SK-N-DZ (cell line): Measurements from ENCODE around the gene BPIFB3.
"Not testable (repeated sequence)": the region's sequence is repeated elsewhere in the genome, so short reads cannot be mapped to it uniquely, and the experiment has no call there.

ENCODE experiments used
- DNase-seq: peaks from one replicate; pipeline ENCODE4 v3.0.0-alpha.2; 2015; ENCODE audit warnings: low spot score

The BPIFB3 gene

DNA sequence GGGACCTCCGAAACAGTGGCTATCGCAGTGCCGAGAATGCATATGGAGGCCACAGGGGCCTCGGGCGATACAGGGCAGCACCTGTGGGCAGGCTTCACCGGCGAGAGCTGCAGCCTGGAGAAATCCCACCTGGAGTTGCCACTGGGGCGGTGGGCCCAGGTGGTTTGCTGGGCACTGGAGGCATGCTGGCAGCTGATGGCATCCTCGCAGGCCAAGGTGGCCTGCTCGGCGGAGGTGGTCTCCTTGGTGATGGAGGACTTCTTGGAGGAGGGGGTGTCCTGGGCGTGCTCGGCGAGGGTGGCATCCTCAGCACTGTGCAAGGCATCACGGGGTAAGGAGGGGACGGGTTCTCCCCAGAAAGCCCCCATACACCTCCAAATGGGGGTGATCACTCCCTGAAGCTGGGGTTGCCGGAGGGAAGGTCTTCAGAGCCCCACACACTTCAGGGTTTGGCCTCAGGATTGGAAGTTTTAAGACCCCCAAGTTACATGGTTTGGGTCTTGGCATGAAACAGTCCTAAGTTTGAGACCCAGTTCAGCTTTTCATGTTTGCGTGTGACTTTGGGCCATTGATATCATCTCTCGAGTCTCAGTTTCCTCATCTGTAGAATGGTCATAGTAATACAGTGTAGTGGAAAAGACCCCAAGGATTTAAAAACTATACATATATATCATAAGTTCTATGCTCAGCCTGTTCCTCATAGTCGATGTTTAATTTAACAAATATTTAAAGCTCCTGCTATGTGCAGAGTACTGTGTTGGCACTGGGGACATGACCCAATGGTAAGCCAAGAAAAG is 30.0 kb downstream of the BPIFB3 start:
- DNase-seq, result no peak

DNA sequence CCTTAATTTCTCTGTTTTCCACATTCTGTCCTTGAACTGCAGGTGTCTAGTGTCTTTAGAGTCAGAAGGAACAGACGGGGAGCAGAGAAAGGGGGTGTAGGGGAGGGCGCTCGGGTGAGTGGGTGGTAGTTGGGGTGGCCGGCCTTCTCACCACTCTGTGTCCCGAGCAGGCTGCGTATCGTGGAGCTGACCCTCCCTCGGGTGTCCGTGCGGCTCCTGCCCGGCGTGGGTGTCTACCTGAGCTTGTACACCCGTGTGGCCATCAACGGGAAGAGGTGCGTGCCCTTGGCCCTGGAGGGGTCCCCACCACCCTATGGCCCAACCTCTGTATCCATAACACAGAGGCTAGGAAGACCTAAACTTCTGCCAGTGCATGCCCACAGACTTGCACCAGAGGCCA is 31.0 kb downstream of the BPIFB3 start:
- DNase-seq, result no peak

- DNase-seq, result no peak
Observed at GRCh38 chr20:33086052-33086722, 32.5 kb downstream of the BPIFB3 start.

DNA sequence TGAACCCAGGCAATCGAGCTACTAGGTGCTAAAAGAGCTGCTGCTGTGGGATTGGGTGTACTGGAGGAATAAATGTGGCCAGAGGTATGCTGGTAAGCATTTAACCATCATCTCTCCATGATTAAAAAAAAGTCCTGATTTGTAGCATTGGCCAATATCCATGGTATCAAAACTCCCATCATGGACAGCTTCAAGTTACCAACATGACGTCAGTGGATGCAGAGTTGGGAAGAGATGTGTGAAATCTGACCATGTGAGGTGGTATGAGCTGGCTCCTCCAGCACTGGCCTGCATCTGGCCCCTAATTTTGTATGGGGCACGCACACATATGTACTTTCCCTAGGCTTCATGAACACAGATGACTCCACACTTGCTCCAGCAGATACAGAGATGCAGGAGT is 37.4 kb downstream of the BPIFB3 start:
- no peak for DNase-seq

DNA sequence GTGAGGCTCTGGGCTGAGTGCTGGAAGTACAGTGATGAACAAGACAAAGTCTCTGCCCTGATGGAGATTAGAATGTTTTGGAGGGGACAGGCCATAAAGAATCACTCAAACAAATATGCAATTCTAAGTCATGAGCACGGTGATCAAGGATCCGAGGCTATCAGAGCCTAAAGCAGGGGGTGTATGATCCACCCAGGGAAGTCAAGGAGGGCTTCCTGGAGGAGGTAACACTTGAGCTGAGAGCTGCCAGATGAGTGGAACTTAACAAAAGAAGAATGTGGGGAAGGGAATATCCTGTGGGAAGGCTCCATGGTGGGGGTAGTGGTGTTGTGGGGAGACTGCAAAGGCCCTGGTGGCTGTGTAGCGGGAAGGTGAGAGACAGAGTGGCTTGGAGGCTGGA is 38.0 kb downstream of the BPIFB3 start:
- no peak for DNase-seq

- DNase-seq, result no peak
Observed at GRCh38 chr20:33092361-33092760, 38.7 kb downstream of the BPIFB3 start.

DNA sequence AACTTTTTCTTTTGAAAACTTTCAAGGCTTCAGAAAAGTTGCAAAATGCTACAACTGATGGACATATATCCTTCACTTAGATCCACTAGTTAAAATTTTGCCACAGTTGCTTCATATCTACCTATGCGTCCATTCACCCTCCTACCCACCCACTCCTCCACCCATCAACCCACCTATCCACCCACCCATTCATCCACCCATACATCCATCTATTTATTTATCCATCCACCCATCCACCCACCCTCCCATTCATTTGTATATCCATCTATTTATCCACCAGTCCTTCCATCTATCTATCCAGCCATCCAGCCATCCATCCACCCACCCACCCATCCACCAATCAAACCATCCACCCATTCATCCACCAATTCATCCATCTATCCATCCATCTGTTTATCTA is 39.4 kb downstream of the BPIFB3 start:
- DNase-seq, result no peak

DNA sequence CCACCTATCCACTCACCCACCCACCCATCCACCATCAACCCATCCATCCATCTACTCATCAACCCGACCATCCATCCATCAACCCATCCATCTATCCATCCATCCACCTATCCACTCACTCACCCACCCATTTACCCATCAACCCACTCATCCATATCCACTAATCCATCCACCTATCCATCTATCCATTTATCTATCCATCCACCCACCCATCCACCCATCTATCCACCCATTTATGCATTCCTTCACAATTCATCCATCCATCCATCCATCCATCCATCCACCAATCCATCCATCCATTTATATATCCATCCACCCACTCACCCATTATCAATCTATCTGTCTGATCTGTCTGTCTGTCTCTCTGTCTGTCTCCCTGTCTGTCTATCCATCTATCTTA is 39.9 kb downstream of the BPIFB3 start:
- no peak for DNase-seq

DNA sequence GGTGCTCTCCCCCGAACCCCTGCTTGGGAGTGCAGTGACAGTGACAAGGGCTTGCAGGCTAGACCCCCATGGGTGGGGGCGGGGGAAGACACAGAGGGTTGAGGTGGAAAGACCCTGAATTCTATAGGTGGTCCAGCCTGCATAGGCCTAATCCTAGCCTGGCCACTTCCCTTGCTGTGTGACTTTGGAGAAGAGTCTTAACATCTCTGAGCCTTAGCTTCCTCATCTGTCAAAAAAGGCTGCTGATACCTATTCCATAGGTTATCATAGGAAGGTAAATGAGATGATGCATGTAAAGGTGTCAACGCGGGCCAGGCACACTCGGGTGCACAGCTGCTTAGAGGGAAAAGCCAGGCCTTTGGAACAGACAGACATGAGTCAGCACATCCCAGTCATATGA is 41.5 kb downstream of the BPIFB3 start:
- no peak for DNase-seq

DNA sequence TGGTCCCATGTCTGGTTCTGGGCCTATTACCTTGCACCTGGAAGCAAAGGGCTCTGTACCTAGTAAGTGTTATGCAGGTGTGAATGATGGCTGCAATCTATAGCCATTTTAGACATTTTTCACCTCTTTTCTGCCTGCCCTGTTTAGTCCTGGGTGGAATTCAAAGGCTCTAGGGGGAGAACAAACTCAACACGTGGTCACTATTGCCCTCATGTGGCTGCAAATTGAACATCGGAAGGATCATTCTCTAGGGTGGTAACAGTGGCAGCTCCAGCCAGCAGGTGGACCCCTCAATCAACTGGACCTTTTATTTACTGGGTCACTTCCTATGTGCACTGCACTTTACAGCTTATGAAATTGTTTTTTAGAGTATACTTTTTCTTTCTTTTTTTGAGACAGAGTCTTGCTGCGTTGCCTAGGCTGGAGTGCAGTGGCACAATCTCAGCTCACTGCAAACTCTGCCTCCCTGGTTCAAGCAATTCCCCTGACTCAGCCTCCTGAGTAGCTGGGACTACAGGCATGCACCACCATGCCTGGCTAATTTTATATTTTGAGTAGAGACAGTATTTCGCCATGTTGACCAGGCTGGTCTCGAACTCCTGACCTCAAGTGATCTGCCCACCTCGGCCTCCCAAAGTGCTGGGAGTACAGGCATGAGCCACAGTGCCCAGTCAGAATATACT is 42.3 kb downstream of the BPIFB3 start:
- peak; percentile 67 for DNase-seq

DNA sequence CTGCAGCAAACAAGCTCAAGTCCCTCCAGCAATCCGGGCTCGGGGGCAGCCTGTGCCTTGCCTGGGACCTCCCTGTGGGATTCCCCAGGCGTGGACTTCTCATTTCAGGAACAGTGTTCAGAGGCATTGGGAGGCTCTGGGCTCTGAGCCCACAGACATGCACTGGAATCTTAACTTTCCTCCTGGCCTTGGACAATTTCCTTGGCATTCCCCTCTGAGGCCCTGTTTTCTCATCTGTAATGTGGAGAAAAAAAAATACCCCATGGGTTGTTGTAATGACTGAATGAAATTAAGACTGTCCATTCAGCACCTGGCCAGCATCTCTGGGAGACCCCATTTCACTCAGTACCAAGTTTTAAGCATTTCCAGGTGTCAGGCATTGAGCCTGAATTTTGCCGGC is 43.3 kb downstream of the BPIFB3 start:
- no peak for DNase-seq

DNA sequence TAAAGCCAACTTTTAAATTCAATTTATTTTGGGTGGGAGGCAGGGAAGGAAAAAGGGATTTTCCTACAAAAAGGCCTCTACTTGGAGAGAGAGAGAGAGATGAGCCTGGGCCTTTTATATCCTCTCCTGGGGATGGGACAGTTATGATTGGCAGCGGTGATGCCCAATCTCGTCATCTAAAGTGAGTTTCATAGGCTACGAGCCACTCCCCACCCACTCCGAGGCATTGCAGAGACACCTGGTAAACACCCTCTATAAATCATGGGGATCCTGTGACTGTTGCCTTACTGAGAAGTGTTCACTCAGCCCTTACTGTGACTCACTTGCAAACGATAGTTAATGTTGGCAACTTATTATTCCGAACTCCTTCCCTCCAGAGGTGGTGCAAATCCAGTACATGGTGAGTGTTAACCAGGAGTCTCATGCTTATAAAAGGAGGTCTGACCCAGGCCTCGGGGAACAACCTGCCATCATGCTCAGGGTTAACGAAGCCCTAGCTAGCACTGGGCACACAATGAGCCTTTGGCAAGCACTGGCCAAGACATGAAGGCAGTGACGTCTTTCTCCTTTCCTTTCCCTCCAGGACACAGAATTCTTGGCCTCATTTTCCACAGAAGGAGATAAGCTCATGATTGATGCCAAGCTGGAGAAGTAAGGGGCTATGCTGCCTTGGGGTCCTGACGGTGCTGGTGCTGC is 46.3 kb downstream of the BPIFB3 start:
- DNase-seq, result no peak

DNA sequence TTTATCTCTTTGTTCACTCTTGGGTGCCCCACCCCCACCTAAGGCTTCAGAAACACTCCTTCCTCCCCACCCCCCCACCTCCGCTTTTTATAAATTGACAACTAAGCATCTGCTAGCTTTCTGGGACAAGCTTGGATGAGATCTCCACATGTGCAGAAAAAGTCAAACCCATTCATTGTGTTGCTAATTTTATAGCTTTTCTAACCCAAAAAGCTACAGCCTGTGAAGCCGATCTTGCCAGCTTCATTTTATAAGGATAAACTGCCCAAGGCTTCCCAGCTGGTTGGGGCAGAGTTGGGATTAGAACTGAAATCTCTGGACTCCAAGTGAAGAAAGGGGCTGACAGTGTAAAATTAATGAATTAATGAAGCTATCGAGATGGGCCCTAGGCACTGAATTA is 49.9 kb downstream of the BPIFB3 start:
- DNase-seq, result no peak

GRCh38 chr20:33104336-33104735 is 50.6 kb downstream of the BPIFB3 start:
- DNase-seq, result no peak

DNA sequence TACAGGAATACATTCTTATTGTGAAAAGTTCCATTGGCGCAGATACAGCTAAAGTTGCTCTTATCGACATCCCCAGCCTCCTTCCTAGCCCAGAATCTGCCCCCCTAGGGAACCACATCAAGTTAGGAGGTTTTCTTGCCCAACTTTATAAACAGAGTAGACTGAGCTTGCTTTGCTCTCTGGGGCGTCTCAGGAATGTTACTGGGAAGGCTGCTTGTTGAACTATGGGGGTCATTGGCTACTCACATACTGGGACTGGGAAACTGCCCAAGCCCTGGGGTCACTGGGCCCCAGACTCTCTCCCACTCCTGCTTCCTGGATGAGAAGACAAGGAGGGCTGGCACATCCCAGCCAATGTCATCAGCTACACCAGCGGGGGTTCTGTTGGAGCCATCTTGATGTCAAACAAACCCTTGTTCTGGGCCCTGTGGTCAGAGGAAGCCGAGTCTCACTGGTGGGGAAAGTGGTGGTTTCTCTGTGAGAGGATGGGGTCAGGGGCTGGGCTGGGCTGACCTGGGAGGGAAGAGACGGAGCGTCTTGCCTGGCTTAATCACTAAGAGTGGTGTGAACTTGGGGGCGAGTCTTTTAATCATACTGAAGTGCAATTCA is 51.7 kb downstream of the BPIFB3 start:
- DNase-seq, result no peak

- not testable (repeated sequence) for DNase-seq
Observed at GRCh38 chr20:33106058-33106620, 52.4 kb downstream of the BPIFB3 start.

DNA sequence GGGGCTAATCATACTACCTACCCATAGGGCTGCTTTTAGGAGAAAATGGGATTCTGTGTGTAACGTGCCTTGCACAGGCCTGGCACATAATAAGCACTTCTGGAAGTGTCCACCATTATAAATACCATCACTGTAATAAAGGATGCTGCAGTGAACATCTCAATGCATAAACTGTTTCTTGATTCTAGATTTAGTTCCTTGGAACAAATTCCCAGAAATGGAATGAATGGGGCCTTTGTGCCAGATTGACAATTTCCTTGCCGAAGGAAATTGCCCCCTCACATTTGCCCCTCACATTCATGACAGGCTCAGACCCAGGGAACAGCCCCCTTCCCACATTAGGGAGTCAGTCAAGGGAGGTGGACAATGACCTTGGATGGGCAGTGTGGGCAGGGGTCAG is 55.0 kb downstream of the BPIFB3 start:
- no peak for DNase-seq

DNA sequence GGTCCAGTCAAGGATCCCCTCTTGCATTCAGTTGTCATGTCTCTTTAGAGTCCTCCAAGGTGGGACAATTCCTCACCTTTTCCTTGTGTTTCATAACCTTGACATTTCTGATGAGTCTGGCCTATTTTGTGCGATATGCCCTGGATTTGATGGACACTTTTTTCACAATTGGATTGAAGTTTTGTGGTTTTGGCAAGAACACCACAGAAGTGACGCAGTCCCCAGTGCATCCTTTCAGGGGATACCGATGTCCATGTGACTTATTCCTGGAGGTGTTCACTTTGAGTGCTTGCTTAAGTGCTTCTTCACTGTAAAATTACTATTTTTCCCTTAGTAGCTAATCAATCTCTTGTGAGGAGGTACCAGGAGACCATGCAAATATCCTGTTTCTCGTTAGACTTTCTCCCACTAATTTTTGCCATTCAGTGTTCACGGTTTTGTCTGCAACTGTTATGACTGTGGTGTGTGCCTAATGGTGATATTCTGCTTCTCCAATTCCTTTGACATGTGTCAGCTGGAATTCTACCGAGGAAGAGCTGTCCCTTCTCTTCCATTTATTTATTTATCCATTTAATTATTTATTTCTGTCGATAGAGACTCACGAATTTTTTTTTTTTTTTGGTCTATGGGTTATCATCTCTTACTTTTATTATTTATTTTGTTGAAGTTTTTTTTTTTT is 56.6 kb downstream of the BPIFB3 start:
- DNase-seq, result no peak

DNA sequence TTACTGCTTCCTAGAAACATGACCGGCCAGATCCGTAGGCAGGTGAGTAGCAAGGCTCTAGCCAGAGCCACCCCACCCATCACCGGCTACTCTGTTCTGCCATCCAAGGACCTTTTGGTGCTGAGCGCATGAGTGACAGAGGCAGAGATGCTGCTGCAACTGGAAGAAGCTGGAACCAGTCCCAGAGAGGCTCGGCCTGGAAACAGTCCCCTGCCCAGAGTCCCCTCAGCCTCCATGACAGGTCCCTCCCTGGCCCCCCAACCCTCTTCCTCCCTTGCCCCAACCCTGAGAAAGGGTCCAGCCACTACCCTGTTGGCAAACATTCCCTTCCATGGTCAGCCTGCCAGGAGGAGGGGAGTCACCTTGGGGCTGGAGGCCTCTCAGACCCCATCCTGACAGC is 57.6 kb downstream of the BPIFB3 start:
- DNase-seq, result no peak

DNA sequence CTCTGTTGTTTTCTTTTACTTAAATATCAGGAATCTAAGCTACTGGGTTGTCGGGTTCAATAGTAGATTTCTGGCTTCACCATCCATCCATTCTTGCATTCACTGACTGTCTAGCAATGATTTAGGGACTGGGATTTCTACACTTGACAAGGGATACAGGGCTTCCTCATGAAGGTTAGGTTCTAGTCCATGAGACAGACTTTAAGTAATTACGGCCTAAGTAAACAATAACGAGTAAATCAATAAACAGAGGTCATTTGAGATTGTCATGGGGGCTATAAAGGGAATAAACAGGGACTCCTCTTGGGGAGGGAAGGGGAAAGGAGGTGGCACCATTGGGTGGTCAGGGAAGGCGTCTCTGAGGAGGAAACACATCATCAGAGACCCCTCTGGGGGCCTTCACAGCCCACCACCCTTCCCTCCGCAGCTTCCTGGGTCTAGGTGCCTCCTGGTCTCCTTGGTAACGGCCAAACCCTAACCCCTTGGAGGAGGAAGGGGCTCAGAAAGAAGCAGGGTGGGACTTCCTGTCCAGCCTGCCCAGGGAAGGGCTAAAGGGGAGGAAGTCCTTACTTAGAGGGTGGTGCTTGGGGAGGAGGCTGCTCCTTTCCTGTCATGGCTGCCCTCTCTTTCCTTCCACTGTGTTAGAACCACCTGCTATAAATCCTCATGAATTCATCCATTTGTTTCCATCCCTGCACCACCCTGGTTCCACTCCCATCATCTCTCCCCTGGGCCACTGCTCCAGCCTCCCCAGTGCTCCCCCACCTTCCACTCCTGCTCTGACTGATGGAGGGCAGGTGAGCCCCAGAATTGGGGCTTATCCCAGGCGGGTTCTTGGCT is 59.1 kb downstream of the BPIFB3 start:
- DNase-seq, result no peak
